GM18505 (cell line): ENCODE data around the gene NLRC5.

Source experiments
- ATAC-seq: cut with Tn5 transposase; IDR thresholded peaks from one replicate; pipeline ENCODE4 v1.9.1; 2021; ENCODE audit not compliant: unreplicated experiment
- POLR2A ChIP-seq: IDR thresholded peaks from 4 replicates; pipeline ENCODE4 v1.6.1; 2011; ENCODE audit warnings: borderline replicate concordance; ENCODE audit not compliant: insufficient read depth, insufficient read length; ENCODE audit errors: extremely low read depth

NLRC5 gene

DNA sequence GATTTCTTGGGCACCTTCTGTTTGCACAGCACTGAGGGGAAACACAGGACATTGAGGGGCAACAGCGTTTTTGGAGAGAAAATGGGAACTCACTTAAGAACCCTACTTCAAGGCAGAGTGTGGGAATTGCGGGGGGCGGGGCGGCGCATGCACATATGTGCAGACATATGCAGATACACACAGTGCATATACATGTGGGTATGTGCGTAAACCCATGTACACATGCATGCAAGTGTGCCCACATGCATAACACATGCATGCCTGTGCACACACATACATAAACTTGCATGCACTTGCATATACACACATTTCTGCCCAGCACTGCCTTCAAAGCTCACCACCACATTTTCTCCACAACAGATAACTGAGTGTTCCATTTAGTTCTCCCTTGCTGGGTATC lies 32.4 kb downstream of the NLRC5 start:
- ATAC-seq, result no peak

DNA sequence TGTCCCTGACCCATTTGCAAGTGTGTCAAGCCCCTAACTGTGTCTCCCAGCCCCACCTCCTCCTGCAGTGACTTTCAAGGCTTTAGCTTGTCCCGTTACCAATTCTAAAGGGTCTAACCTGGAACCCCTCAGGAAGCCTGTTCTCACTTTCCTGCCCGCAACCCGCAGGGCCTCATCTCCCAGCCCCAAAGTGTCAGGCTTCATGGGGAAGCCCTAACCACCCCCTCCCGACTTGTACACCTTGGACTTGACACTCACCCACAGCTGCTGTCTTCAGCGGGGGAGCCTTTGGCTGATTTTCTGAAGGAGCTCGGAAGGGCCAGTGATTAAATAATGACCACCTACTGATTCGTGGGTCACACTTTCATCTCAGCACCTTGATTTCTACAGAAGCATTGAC lies 33.1 kb downstream of the NLRC5 start:
- no peak for ATAC-seq
- TF ChIP-seq POLR2A, result no peak

More for the DNA sequence above, 32.4 kb downstream of the NLRC5 start:
- TF ChIP-seq POLR2A, result no peak

DNA sequence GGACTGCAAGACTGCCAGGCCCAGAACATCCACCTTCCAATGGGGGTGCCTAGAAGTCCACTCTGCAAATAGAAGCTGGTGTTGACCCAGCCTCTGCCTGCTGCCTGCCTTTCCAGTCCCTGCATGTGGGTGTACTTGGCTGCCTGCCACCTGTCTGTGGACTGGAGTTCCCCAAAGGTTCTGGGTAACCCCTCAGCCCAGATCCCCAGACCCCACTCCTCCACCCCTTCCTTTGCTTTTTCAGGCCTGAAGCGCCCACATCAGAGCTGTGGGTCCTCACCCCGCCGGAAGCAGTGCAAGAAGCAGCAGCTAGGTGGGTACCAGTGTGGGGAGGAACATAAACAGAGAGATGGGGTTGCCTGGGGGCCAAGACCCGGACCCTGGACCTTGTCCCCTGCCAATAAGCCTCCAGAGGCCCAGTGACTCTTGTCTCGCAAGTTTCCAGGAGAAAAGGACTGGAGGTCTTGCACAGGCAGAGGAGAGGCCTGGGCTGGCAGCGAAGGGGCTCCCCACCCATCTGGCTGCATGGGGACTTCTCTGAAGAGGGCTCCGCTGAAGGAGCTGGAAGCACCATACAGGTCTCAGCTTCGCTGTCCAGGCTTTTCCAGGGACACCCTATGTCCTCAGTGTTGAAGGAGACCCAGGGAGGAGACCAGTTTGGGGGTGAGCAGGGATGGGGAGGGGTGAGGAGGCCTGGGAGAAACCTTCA lies 34.3 kb downstream of the NLRC5 start:
- ATAC-seq, result no peak

DNA sequence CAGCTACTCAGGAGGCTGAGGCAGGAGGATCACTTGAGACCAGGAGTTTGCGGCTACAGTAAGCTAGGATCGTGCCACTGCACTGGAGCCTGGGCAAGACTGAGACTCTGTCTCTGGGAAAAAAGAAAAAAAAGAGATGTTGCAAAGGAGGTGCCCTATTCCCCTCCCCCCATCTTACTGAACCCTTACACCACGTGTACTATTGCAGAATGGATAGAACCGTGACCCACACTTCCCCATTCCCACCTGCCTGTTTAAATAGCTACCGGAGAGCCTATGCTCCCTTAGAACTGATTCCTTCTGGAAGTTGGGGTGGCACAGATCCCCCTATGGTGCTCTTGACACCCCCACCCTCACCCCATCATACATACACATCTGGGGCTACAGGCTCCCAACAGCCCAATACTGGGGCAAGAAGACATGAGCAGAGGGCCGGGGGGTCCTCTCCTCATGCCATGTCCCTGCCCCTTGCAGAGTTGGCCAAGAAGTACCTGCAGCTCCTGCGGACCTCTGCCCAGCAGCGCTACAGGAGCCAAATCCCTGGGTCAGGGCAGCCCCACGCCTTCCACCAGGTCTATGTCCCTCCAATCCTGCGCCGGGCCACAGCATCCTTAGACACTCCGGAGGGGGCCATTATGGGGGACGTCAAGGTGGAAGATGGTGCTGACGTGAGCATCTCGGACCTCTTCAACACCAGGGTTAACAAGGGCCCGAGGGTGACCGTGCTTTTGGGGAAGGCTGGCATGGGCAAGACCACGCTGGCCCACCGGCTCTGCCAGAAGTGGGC lies 35.7 kb downstream of the NLRC5 start:
- ATAC-seq, result no peak
- no peak for TF ChIP-seq POLR2A

More for the DNA sequence above, 34.3 kb downstream of the NLRC5 start:
- TF ChIP-seq POLR2A, result no peak

DNA sequence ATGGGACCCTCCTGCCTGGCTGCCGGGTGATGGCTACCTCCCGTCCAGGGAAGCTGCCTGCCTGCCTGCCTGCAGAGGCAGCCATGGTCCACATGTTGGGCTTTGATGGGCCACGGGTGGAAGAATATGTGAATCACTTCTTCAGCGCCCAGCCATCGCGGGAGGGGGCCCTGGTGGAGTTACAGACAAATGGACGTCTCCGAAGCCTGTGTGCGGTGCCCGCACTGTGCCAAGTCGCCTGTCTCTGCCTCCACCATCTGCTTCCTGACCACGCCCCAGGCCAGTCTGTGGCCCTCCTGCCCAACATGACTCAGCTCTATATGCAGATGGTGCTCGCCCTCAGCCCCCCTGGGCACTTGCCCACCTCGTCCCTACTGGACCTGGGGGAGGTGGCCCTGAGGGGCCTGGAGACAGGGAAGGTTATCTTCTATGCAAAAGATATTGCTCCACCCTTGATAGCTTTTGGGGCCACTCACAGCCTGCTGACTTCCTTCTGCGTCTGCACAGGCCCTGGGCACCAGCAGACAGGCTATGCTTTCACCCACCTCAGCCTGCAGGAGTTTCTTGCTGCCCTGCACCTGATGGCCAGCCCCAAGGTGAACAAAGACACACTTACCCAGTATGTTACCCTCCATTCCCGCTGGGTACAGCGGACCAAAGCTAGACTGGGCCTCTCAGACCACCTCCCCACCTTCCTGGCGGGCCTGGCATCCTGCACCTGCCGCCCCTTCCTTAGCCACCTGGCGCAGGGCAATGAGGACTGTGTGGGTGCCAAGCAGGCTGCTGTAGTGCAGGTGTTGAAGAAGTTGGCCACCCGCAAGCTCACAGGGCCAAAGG lies 36.8 kb downstream of the NLRC5 start:
- ATAC-seq, result no peak
- TF ChIP-seq POLR2A, result no peak

DNA sequence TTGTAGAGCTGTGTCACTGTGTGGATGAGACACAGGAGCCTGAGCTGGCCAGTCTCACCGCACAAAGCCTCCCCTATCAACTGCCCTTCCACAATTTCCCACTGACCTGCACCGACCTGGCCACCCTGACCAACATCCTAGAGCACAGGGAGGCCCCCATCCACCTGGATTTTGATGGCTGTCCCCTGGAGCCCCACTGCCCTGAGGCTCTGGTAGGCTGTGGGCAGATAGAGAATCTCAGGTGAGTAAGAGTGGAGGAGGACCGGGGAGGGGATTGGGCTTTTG lies 37.4 kb downstream of the NLRC5 start:
- no peak for TF ChIP-seq POLR2A
- no peak for ATAC-seq

DNA sequence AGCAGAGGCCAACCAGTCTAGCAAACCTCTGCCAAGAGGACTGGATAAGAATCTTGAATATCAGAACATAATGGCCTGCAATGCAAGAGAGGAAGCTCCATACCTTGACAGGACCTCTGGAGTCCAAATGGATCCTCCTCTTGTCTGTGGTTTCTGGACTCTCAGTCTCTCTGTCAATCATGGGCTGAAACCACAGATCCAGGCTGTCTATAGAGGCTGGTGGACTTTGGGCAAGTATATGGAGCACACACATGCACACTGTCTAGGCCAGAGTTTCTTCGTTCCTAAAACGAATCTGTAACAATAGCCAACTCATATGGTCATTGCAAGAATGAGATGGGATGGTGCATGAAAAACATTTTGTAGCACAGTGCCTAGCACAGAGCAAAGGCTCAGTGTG lies 37.7 kb downstream of the NLRC5 start:
- no peak for TF ChIP-seq POLR2A

DNA sequence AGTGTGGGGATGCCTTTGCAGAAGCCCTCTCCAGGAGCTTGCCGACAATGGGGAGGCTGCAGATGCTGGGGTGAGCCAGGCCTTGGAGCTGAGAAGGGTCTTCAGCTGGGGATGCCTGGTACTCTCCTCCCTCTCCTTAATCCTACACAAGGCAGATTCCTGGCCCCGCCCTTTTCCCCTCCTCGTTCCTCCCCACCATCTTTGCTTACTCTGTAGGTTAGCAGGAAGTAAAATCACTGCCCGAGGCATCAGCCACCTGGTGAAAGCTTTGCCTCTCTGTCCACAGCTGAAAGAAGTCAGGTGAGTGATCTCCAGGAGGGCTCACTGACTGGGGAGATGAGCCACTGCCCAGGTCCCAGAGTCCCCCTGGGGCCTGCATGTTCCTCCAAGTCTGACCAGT lies 38.7 kb downstream of the NLRC5 start:
- no peak for TF ChIP-seq POLR2A
- no peak for ATAC-seq

More for the DNA sequence above, 37.7 kb downstream of the NLRC5 start:
- ATAC-seq, result no peak

DNA sequence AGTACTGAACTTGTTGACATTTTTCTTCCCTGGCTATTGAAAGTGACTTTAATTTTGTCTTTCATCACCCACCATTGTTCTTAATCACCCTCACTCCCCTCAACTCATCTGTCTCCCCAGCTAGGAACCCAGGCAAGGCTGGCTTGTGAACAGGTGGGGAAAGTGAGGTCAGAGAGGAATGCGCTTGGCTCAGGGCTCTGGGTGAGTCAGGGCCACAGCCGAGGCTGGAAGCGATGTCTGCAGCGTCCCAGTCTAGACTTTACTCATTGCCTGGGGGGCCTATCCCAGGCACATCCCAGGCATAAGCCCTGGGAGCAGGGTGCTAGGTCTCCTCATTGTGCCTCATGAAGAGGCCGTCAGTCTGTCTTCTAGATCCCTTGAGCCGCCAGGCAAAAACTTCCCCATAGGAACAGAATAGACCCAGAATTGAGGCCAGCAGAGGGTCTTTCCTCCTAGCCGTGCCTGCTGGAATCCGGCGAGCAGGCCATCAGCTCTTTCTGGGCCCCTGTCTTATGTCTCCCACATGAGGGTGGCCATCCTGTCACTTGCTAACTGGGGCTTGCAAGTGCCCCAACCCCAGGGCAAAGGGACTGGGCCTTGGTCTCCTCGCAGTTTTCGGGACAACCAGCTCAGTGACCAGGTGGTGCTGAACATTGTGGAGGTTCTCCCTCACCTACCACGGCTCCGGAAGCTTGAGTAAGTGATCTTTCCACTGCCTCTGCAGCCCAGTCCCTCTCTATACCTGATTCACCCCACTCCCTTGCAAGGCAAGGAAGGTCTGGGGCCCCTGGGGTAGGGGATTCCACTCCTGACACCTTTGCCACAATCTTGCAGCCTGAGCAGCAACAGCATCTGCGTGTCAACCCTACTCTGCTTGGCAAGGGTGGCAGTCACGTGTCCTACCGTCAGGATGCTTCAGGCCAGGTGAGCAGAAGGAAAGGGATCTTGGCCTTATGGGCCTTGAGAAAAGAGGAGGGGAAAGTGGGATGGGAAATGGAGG lies 40.1 kb downstream of the NLRC5 start:
- TF ChIP-seq POLR2A, result no peak
- ATAC-seq, result no peak

DNA sequence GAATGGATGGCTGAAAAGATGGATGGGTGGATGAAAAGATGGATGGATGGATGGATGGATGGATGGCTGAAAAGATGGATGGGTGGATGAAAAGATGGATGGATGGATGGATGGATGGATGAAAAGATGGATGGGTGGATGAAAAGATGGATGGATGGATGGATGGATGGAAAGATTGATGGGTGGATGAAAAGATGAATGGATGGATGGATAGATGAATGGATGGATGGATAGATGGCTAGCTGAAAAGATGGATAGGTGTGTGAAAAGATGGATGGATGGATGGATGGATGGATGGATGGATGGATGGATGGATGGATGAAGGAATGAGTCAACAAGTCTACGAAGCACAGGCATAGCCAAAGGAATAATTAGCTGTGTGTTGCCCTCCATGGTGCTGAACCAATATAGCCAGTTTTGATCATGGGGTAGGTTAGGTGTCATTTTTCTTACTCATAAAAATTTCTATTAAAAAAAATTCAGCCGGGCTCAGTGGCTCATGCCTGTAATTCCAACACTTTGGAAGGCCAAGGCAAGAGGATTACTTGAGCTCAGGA lies 41.1 kb downstream of the NLRC5 start:
- ATAC-seq, result no peak
- no peak for TF ChIP-seq POLR2A

DNA sequence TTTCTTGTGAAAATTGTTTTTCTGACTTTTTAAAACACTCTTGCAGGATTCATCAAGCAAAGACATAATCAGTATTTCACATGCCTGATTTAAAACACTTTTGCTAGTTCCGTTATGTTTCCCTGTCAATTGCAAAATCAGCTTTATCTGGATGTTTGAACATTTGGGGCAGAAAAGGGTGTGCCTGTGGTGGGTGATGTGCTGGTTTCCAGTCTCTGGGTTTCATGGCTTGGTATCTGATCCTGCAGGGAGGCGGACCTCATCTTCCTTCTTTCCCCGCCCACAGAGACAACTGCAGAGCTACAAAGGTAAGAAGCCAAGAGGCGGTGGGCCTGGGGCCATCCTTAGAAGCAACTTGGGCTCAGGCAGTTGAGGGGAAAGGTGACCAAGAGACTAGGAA lies 41.8 kb downstream of the NLRC5 start:
- no peak for TF ChIP-seq POLR2A

DNA sequence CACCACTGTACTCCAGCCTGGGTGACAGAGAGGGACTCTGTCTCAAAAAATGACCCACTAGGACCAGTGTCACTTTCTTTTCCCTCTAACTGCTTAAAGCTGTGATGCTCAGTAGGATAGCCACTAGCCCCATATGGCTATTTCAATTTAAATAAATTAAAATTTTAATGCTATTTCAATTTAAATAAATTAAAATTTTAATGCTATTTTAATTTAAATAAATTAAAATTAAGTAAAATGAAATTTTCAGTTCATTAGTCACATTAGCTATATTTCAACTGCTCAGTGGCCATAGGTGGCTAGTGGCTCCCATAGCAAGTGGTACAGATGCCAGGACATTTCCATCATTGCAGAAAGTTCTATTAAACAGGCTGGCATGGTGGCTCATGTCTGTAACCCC lies 43.0 kb downstream of the NLRC5 start:
- ATAC-seq, result no peak
- TF ChIP-seq POLR2A, result no peak

More for the DNA sequence above, 41.8 kb downstream of the NLRC5 start:
- no peak for ATAC-seq

DNA sequence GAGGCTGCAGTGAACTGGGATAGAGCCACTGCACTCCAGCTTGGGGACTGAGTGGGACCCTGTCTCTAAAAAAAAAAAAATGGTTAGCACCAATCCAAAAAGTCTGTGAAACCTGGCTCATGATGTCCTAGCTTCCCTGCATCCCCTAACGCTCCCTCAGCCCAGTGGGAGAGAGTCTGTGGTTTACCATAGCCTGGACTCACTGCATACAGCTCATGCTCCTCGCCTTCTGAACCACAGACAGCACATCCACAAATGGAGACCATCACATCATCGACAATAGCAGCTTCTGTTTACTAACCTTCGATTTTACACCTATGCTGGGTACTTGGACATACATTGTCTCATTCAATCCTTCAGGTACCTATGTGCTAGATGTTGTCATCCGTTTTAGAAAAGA lies 43.6 kb downstream of the NLRC5 start:
- no peak for ATAC-seq
- TF ChIP-seq POLR2A, result no peak

DNA sequence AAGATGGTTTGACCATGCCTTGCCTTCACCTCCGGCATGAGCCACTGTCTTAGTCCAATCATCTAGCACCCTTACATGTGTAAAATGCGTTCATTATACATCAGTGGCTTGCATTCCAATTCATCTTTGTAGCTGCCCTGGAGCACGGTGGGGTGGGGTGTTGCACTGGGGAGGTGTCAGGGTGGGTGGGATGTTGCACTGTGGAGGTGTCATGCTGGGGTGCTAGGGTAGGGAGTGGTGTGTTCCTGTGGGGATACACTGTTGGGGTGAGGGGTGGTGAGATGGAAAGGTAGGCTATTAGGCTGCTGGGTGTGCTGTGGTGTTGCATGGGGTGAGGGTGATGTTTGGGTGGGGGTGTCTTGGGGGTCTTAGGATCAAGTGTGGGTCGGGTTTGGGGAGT lies 47.0 kb downstream of the NLRC5 start:
- no peak for TF ChIP-seq POLR2A
- no peak for ATAC-seq
